Loucy (cell line): ENCODE data around the gene KLRG1.

Source experiments
- H2AFZ ChIP-seq: fragments of 200-600 bp; sonication (generic); 2 replicates; pipeline ENCODE4 v1.6.0; 2016; ENCODE audit warnings: antibody characterized with exemption, mild to moderate bottlenecking, low read length, moderate library complexity
- H3F3A ChIP-seq: fragments of 200-600 bp; 2 replicates; pipeline ENCODE4 v1.6.0; 2016; ENCODE audit warnings: antibody characterized with exemption, low read depth, mild to moderate bottlenecking
- H3K27me3 ChIP-seq: fragments of 200-600 bp; sonication (generic); 2 replicates; pipeline ENCODE4 v1.6.1; 2014; ENCODE audit warnings: low read length, mild to moderate bottlenecking; ENCODE audit not compliant: insufficient read depth, poor library complexity, severe bottlenecking
- H3K36me3 ChIP-seq: fragments of 200-600 bp; sonication (generic); 2 replicates; pipeline ENCODE4 v1.6.1; 2016; ENCODE audit warnings: low read length; ENCODE audit not compliant: insufficient read depth
- H3K4me1 ChIP-seq: fragments of 200-600 bp; sonication (generic); 2 replicates; pipeline ENCODE4 v1.5.1; 2014; ENCODE audit warnings: low read length, mild to moderate bottlenecking; ENCODE audit not compliant: insufficient read depth, poor library complexity, severe bottlenecking
- H3K4me2 ChIP-seq: fragments of 200-600 bp; sonication (generic); 2 replicates; pipeline ENCODE4 v1.6.0; 2014; ENCODE audit warnings: antibody characterized with exemption, low read length, low read depth, mild to moderate bottlenecking; ENCODE audit not compliant: poor library complexity, severe bottlenecking
- H3K4me3 ChIP-seq: fragments of 200-600 bp; sonication (generic); 2 replicates; pipeline ENCODE4 v1.5.1; 2014; ENCODE audit warnings: low read length, mild to moderate bottlenecking, mixed read lengths; ENCODE audit not compliant: poor library complexity, severe bottlenecking
- H3K79me2 ChIP-seq: fragments of 200-600 bp; sonication (generic); 2 replicates; pipeline ENCODE4 v1.6.1; 2014; ENCODE audit warnings: low read length; ENCODE audit not compliant: insufficient read depth
- H3K9ac ChIP-seq: fragments of 200-600 bp; sonication (generic); 2 replicates; pipeline ENCODE4 v1.6.0; 2014; ENCODE audit warnings: mild to moderate bottlenecking, low read depth, low read length, moderate library complexity; ENCODE audit not compliant: poor library complexity, severe bottlenecking
- H3K9me2 ChIP-seq: fragments of 200-600 bp; sonication (generic); replicated peaks from 2 replicates; pipeline ENCODE4 v1.6.1; 2016; ENCODE audit warnings: low read depth, low read length, mixed read lengths
- H3K9me3 ChIP-seq: fragments of 200-600 bp; sonication (generic); 2 replicates; pipeline ENCODE4 v1.6.1; 2014; ENCODE audit warnings: mild to moderate bottlenecking, antibody characterized with exemption, low read length, low read depth; ENCODE audit not compliant: insufficient read depth
- H4K20me1 ChIP-seq: fragments of 200-600 bp; sonication (generic); 2 replicates; pipeline ENCODE4 v1.6.0; 2014; ENCODE audit warnings: antibody characterized with exemption, low read length, mild to moderate bottlenecking; ENCODE audit not compliant: insufficient read depth, poor library complexity, severe bottlenecking
- CTCF ChIP-seq: fragments of 200-600 bp; sonication (generic); conservative IDR thresholded peaks from 2 replicates; pipeline ENCODE4 v1.5.1; 2014; ENCODE audit warnings: mild to moderate bottlenecking, antibody characterized with exemption, low read length
- EZH2phosphoT487 ChIP-seq: fragments of 200-600 bp; IDR thresholded peaks from 2 replicates; pipeline ENCODE4 v1.6.1; 2018; ENCODE audit warnings: antibody characterized with exemption, mild to moderate bottlenecking, moderate library complexity, borderline replicate concordance

The KLRG1 gene

GRCh38 chr12:9024512-9024911 lies 35.2 kb downstream of the KLRG1 start:
- TF ChIP-seq CTCF (no peak), EZH2phosphoT487 (no peak)
- peak overlapping the region; percentile 5 for H3K4me3 ChIP-seq

GRCh38 chr12:9027161-9028059 lies 38.1 kb downstream of the KLRG1 start:
- peaks cover 50% of the 10 kb centered on the region for H3K4me1 ChIP-seq
- TF ChIP-seq EZH2phosphoT487, result no peak
- no peak for TF ChIP-seq CTCF

More at GRCh38 chr12:9024512-9024911, 35.2 kb downstream of the KLRG1 start:
- H3K27me3 ChIP-seq, result no peaks in the 10 kb centered on the region
- no peaks in the 10 kb centered on the region for H3K9me3 ChIP-seq
- no peak overlapping the region for H2AFZ ChIP-seq
- H3K79me2 ChIP-seq, result no peaks in the 10 kb centered on the region
- H3K4me2 ChIP-seq, result peak overlapping the region; percentile 58
- H3K4me1 ChIP-seq, result peaks cover 43% of the 10 kb centered on the region
- H4K20me1 ChIP-seq, result no peaks in the 10 kb centered on the region
- H3K9me2 ChIP-seq, result no peaks in the 10 kb centered on the region
- H3K36me3 ChIP-seq, result no peaks in the 10 kb centered on the region
- H3F3A ChIP-seq, result peaks cover 6% of the 10 kb centered on the region; the same call in 1 of the 2 replicates
- no peak overlapping the region for H3K9ac ChIP-seq

GRCh38 chr12:9030776-9031175 lies 41.4 kb downstream of the KLRG1 start:
- H4K20me1 ChIP-seq, result no peaks in the 10 kb centered on the region
- no peak overlapping the region for H3K4me3 ChIP-seq
- H2AFZ ChIP-seq, result no peak overlapping the region
- H3K4me2 ChIP-seq, result no peak overlapping the region
- H3K27me3 ChIP-seq, result no peaks in the 10 kb centered on the region
- no peaks in the 10 kb centered on the region for H3K9me3 ChIP-seq
- H3K36me3 ChIP-seq, result no peaks in the 10 kb centered on the region
- H3K9me2 ChIP-seq, result no peaks in the 10 kb centered on the region
- H3F3A ChIP-seq, result no peaks in the 10 kb centered on the region
- TF ChIP-seq CTCF (no peak), EZH2phosphoT487 (no peak)
- H3K9ac ChIP-seq, result no peak overlapping the region
- H3K79me2 ChIP-seq, result no peaks in the 10 kb centered on the region
- H3K4me1 ChIP-seq, result peaks cover 26% of the 10 kb centered on the region

More at GRCh38 chr12:9027161-9028059, 38.1 kb downstream of the KLRG1 start:
- H3K4me3 ChIP-seq, result no peak overlapping the region
- H3F3A ChIP-seq, result peaks cover 6% of the 10 kb centered on the region; the same call in 1 of the 2 replicates
- H3K9me3 ChIP-seq, result no peaks in the 10 kb centered on the region
- no peaks in the 10 kb centered on the region for H3K79me2 ChIP-seq
- H3K36me3 ChIP-seq, result no peaks in the 10 kb centered on the region
- H3K9me2 ChIP-seq, result no peaks in the 10 kb centered on the region
- H4K20me1 ChIP-seq, result no peaks in the 10 kb centered on the region
- no peak overlapping the region for H3K9ac ChIP-seq
- H3K27me3 ChIP-seq, result no peaks in the 10 kb centered on the region
- no peak overlapping the region for H3K4me2 ChIP-seq
- no peak overlapping the region for H2AFZ ChIP-seq
